Measurements from ENCODE around the gene FAM114A2.
A peak's percentile ranks its signal among the peaks of the same experiment; 100 is the strongest.

GRCh38 chr5:154072414-154073171 lies 33.9 kb upstream of the FAM114A2 start:
- TF ChIP-seq CTCF (conservative IDR thresholded peaks at IDR 0.05 in 1 of 2, IDR thresholded peaks at IDR 0.05 in 1 of 2; ENCODE audit: low read depth in 1 of 2, low read length in 2 of 2) = peak; percentile 92 to 96
- TF ChIP-seq EZH2 (IDR thresholded peaks at IDR 0.05; ENCODE audit: low read length, missing control alignments) = no peak

Measured in fibroblast of lung (primary cell).